Measurements from ENCODE around the gene RPS6KL1. TPM values are rescaled to one million over a fixed set of nuclear protein-coding genes. Genes with fewer than 3 reads are reported as not detected.

Gene RPS6KL1
- total and polyA plus RNA-seq, 11 donors, result 8.3 to 26.8 (median 17.8) TPM

- DNase-seq (no peak), ATAC-seq (no peak)
- Histone ChIP-seq H3K27me3 (no peaks in the 10 kb centered on the region), H3K36me3 (peaks cover 0 to under 1% (median 0%) of the 10 kb centered on the region in 9 donors), H3K27ac (peak overlapping the region in 1 of 12 donors; percentile 10), H3K4me3 (no peak overlapping the region), H3K9me3 (no peaks in the 10 kb centered on the region), H3K4me1 (peaks cover 11 to 59% (median 45%) of the 10 kb centered on the region in 12 donors)
- WGBS, 4 donors, result 50 to 65% (median 55%) methylated on average over 10 of the region's 10 CpGs
- intact Hi-C loops (cut with DNase I), result loop anchor here in 4 of 10 donors (5.0 kb wide), 2 partner anchors 37 to 177 kb away; no protein-coding TSS in a partner anchor
- TF ChIP-seq CTCF (IDR thresholded peaks at IDR 0.05) (no peak), POLR2A (IDR thresholded peaks at IDR 0.05) (no peak)
Observed at GRCh38 chr14:74910556-74910955, 12.5 kb downstream of the RPS6KL1 start.

- no peak overlapping the region for H3K27ac ChIP-seq
- H3K4me1 ChIP-seq, result peaks cover 11 to 60% (median 49%) of the 10 kb centered on the region in 12 donors
- peaks cover 0 to 7% (median under 1%) of the 10 kb centered on the region in 9 donors for H3K36me3 ChIP-seq
- no peak overlapping the region for H3K4me3 ChIP-seq
- TF ChIP-seq CTCF (IDR thresholded peaks at IDR 0.05), result no peak
- ATAC-seq, result no peak
- no peaks in the 10 kb centered on the region for H3K27me3 ChIP-seq
- no peak for DNase-seq
- intact Hi-C loops (cut with DNase I), result loop anchor here in 5 of 10 donors (5.0 kb wide), 3 partner anchors 37 to 177 kb away; no protein-coding TSS in a partner anchor
- 91 to 97% (median 96%) methylated on average over 9 to 10 of the region's 10 CpGs for WGBS, 4 donors
- no peaks in the 10 kb centered on the region for H3K9me3 ChIP-seq
Observed at GRCh38 chr14:74909911-74910310, 13.1 kb downstream of the RPS6KL1 start.

GRCh38 chr14:74909501-74909900 is 13.6 kb downstream of the RPS6KL1 start:
- Histone ChIP-seq H3K4me3 (no peak overlapping the region), H3K27me3 (no peaks in the 10 kb centered on the region), H3K36me3 (peaks cover 0 to 10% (median 5%) of the 10 kb centered on the region in 9 donors), H3K9me3 (no peaks in the 10 kb centered on the region), H3K27ac (no peak overlapping the region), H3K4me1 (peaks cover 11 to 59% (median 48%) of the 10 kb centered on the region in 12 donors)
- intact Hi-C loops (cut with DNase I), result loop anchor here in 2 of 10 donors (5.0 kb wide), 1 partner anchor 47 kb away; no protein-coding TSS in a partner anchor
- 94 to 99% (median 97%) methylated on average over 12 to 14 of the region's 14 CpGs for WGBS, 4 donors
- DNase-seq, result no peak
- no peak for ATAC-seq
- no peak for TF ChIP-seq POLR2A (IDR thresholded peaks at IDR 0.05)
- no peak for TF ChIP-seq CTCF (IDR thresholded peaks at IDR 0.05)

- Histone ChIP-seq H3K27ac (no peak overlapping the region), H3K4me3 (no peak overlapping the region), H3K9me3 (no peaks in the 10 kb centered on the region), H3K36me3 (peaks cover 0 to 16% (median 9%) of the 10 kb centered on the region in 9 donors), H3K4me1 (peaks cover 11 to 53% (median 44%) of the 10 kb centered on the region in 12 donors), H3K27me3 (no peaks in the 10 kb centered on the region)
- DNase-seq (no peak), ATAC-seq (no peak)
- intact Hi-C loops (cut with DNase I), result loop anchor here in 2 of 10 donors (5.0 kb wide), 1 partner anchor 47 kb away; no protein-coding TSS in a partner anchor
- 57 to 77% (median 63%) methylated on average over 7 to 9 of the region's 9 CpGs for WGBS, 4 donors
- TF ChIP-seq POLR2A (IDR thresholded peaks at IDR 0.05), result no peak
- no peak for TF ChIP-seq CTCF (IDR thresholded peaks at IDR 0.05)
Observed at GRCh38 chr14:74908861-74909341, 14.2 kb downstream of the RPS6KL1 start.

All from heart left ventricle (tissue), 16 donors.